SK-N-SH treated with all-trans-retinoic acid at 6 μM for 48 hours (cell line): ENCODE data around the gene KCNK10.

Experiments used
- ARNTL ChIP-seq: fragments of 450-650 bp; formaldehyde crosslinking; IDR thresholded peaks from 2 replicates; pipeline ENCODE4 v1.5.0; 2020; ENCODE audit warnings: low read depth, mild to moderate bottlenecking, moderate library complexity, borderline replicate concordance
- CSDC2 ChIP-seq: fragments of 250-450 bp; sonication (Bioruptor Pico); IDR thresholded peaks from 2 replicates; pipeline ENCODE4 v1.5.0; 2020; ENCODE audit warnings: mild to moderate bottlenecking, moderate library complexity
- ESRRG ChIP-seq: fragments of 250-450 bp; sonication (Bioruptor Pico); IDR thresholded peaks from 2 replicates; pipeline ENCODE4 v1.6.1; 2021; ENCODE audit warnings: mild to moderate bottlenecking
- RARB ChIP-seq: fragments of 250-450 bp; sonication (Bioruptor Pico); IDR thresholded peaks from 2 replicates; pipeline ENCODE4 v1.8.0; 2021; ENCODE audit warnings: mild to moderate bottlenecking, moderate library complexity
- TOX ChIP-seq: fragments of 250-450 bp; sonication (Bioruptor Pico); IDR thresholded peaks from 2 replicates; pipeline ENCODE4 v1.8.0; 2021; ENCODE audit warnings: mild to moderate bottlenecking, moderate library complexity, borderline replicate concordance
- ZFP30 ChIP-seq: fragments of 450-650 bp; formaldehyde crosslinking; IDR thresholded peaks from 2 replicates; pipeline ENCODE4 v1.5.0; 2022; ENCODE audit warnings: mild to moderate bottlenecking, moderate library complexity
- ZNF565 ChIP-seq: fragments of 450-650 bp; formaldehyde crosslinking; conservative IDR thresholded peaks from 2 replicates; pipeline ENCODE4 v1.5.0; 2020; ENCODE audit warnings: low read depth, mild to moderate bottlenecking, moderate library complexity
- ZNF70 ChIP-seq: fragments of 450-650 bp; formaldehyde crosslinking; IDR thresholded peaks from 2 replicates; pipeline ENCODE4 v1.5.0; 2020; ENCODE audit warnings: mild to moderate bottlenecking, moderate library complexity
- ZNF8 ChIP-seq: fragments of 450-650 bp; formaldehyde crosslinking; IDR thresholded peaks from 2 replicates; pipeline ENCODE4 v1.5.0; 2020; ENCODE audit warnings: mild to moderate bottlenecking, moderate library complexity
- TF ChIP-seq, protein P1 (sequence below): fragments of 250-450 bp; sonication (Bioruptor Pico); IDR thresholded peaks from 2 replicates; pipeline ENCODE4 v1.8.0; 2020; ENCODE audit warnings: mild to moderate bottlenecking, moderate library complexity, borderline replicate concordance
- TF ChIP-seq, protein P2 (sequence below): fragments of 250-450 bp; sonication (Bioruptor Pico); IDR thresholded peaks from 2 replicates; pipeline ENCODE4 v1.5.1; 2021; ENCODE audit warnings: mild to moderate bottlenecking, moderate library complexity
- TF ChIP-seq, protein P3 (sequence below): fragments of 250-450 bp; sonication (Bioruptor Pico); IDR thresholded peaks from 2 replicates; pipeline ENCODE4 v1.8.0; 2021; ENCODE audit warnings: low read depth, mild to moderate bottlenecking, moderate library complexity, borderline replicate concordance
- TF ChIP-seq, protein P4 (sequence below): fragments of 250-450 bp; sonication (Bioruptor Pico); IDR thresholded peaks from 2 replicates; pipeline ENCODE4 v1.5.1; 2020; ENCODE audit warnings: low read depth, mild to moderate bottlenecking, moderate library complexity

DNA sequence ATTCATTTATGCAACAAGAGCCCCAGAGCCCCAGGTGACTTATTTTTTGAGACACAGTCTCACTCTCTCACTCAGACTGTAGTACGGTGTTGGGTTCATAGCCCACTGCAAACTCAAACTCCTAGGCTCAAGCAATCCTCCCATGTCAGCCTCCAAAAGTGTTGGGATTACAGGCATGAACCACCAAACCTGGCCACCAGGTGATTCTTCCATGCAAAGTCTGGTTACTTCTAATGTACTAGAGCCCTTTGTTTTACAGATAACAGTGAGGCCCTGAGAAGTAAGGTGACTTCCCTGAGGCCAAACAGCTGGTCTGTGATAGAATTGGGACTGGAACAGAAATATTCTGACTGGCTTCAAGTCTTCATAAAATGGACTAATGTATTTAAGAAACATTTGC is 10.0 kb upstream of the KCNK10 start:
- TF ChIP-seq ZFP30 (CRISPR knock-in tag) (no peak), ARNTL (CRISPR knock-in tag) (no peak), RARB (CRISPR knock-in tag) (no peak), ZNF70 (CRISPR knock-in tag) (no peak), ZNF565 (CRISPR knock-in tag) (no peak), ESRRG (no peak), ZNF8 (CRISPR knock-in tag) (no peak), CSDC2 (CRISPR knock-in tag) (no peak), TOX (no peak)
- TF ChIP-seq, protein P1, sequence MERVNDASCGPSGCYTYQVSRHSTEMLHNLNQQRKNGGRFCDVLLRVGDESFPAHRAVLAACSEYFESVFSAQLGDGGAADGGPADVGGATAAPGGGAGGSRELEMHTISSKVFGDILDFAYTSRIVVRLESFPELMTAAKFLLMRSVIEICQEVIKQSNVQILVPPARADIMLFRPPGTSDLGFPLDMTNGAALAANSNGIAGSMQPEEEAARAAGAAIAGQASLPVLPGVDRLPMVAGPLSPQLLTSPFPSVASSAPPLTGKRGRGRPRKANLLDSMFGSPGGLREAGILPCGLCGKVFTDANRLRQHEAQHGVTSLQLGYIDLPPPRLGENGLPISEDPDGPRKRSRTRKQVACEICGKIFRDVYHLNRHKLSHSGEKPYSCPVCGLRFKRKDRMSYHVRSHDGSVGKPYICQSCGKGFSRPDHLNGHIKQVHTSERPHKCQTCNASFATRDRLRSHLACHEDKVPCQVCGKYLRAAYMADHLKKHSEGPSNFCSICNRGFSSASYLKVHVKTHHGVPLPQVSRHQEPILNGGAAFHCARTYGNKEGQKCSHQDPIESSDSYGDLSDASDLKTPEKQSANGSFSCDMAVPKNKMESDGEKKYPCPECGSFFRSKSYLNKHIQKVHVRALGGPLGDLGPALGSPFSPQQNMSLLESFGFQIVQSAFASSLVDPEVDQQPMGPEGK (CRISPR knock-in tag), result no peak
- TF ChIP-seq, protein P2, sequence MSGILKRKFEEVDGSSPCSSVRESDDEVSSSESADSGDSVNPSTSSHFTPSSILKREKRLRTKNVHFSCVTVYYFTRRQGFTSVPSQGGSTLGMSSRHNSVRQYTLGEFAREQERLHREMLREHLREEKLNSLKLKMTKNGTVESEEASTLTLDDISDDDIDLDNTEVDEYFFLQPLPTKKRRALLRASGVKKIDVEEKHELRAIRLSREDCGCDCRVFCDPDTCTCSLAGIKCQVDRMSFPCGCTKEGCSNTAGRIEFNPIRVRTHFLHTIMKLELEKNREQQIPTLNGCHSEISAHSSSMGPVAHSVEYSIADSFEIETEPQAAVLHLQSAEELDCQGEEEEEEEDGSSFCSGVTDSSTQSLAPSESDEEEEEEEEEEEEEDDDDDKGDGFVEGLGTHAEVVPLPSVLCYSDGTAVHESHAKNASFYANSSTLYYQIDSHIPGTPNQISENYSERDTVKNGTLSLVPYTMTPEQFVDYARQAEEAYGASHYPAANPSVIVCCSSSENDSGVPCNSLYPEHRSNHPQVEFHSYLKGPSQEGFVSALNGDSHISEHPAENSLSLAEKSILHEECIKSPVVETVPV, result no peak
- TF ChIP-seq, protein P3, sequence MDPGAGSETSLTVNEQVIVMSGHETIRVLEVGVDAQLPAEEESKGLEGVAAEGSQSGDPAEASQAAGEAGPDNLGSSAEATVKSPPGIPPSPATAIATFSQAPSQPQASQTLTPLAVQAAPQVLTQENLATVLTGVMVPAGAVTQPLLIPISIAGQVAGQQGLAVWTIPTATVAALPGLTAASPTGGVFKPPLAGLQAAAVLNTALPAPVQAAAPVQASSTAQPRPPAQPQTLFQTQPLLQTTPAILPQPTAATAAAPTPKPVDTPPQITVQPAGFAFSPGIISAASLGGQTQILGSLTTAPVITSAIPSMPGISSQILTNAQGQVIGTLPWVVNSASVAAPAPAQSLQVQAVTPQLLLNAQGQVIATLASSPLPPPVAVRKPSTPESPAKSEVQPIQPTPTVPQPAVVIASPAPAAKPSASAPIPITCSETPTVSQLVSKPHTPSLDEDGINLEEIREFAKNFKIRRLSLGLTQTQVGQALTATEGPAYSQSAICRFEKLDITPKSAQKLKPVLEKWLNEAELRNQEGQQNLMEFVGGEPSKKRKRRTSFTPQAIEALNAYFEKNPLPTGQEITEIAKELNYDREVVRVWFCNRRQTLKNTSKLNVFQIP (CRISPR knock-in tag), result no peak
- TF ChIP-seq, protein P4, sequence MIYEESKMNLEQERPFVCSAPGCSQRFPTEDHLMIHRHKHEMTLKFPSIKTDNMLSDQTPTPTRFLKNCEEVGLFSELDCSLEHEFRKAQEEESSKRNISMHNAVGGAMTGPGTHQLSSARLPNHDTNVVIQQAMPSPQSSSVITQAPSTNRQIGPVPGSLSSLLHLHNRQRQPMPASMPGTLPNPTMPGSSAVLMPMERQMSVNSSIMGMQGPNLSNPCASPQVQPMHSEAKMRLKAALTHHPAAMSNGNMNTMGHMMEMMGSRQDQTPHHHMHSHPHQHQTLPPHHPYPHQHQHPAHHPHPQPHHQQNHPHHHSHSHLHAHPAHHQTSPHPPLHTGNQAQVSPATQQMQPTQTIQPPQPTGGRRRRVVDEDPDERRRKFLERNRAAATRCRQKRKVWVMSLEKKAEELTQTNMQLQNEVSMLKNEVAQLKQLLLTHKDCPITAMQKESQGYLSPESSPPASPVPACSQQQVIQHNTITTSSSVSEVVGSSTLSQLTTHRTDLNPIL, result no peak
